WI38 (cell line): ENCODE results near the gene B3GNT7.
"Not testable (repeated sequence)": the region's sequence is repeated elsewhere in the genome, so short reads cannot be mapped to it uniquely, and the experiment has no call there.

Experiments used
- H3K4me3 ChIP-seq: 2 replicates; pipeline ENCODE4 v1.5.1; 2011; ENCODE audit warnings: low read depth, mild to moderate bottlenecking, control low read depth, low read length
- CTCF ChIP-seq: IDR thresholded peaks from 2 replicates; pipeline ENCODE4 v1.5.1; 2012; ENCODE audit warnings: low read depth, mild to moderate bottlenecking, control low read depth, low read length

The B3GNT7 gene

GRCh38 chr2:231373786-231374349 is 21.6 kb upstream of the B3GNT7 start:
- H3K4me3 ChIP-seq: no peak overlapping the region
- TF ChIP-seq CTCF: no peak

GRCh38 chr2:231374771-231375170 is 20.7 kb upstream of the B3GNT7 start:
- no peak overlapping the region for H3K4me3 ChIP-seq
- no peak for TF ChIP-seq CTCF

GRCh38 chr2:231375994-231376615 is 19.4 kb upstream of the B3GNT7 start:
- not testable (repeated sequence) for H3K4me3 ChIP-seq

- H3K4me3 ChIP-seq: no peak overlapping the region
- TF ChIP-seq CTCF: no peak
Observed at GRCh38 chr2:231376857-231377256, 18.7 kb upstream of the B3GNT7 start.

GRCh38 chr2:231378026-231378722 is 17.3 kb upstream of the B3GNT7 start:
- H3K4me3 ChIP-seq: no peak overlapping the region
- no peak for TF ChIP-seq CTCF

- H3K4me3 ChIP-seq: no peak overlapping the region
- TF ChIP-seq CTCF: no peak
Observed at GRCh38 chr2:231379266-231380215, 16.0 kb upstream of the B3GNT7 start.

- no peak for TF ChIP-seq CTCF
- H3K4me3 ChIP-seq: no peak overlapping the region
Observed at GRCh38 chr2:231380307-231380706, 15.2 kb upstream of the B3GNT7 start.
